KOPT-K1 (cell line): ENCODE measurements around the gene AADACL2.
"Not testable (repeated sequence)": the region's sequence is repeated elsewhere in the genome, so short reads cannot be mapped to it uniquely, and the experiment has no call there.

ENCODE experiments used
- H3K27ac ChIP-seq: fragments of 200-600 bp; sonication (generic); 2 replicates; pipeline ENCODE4 v1.5.1; 2016; ENCODE audit warnings: antibody characterized with exemption, mild to moderate bottlenecking, low read depth, low read length; ENCODE audit not compliant: poor library complexity, severe bottlenecking
- H3K36me3 ChIP-seq: fragments of 200-600 bp; sonication (generic); 2 replicates; pipeline ENCODE4 v1.5.1; 2017; ENCODE audit warnings: antibody characterized with exemption, mild to moderate bottlenecking, low read length, moderate library complexity; ENCODE audit not compliant: insufficient read depth
- H3K9me3 ChIP-seq: fragments of 200-600 bp; sonication (generic); 2 replicates; pipeline ENCODE4 v1.5.1; 2017; ENCODE audit warnings: antibody characterized with exemption, low read length, mild to moderate bottlenecking; ENCODE audit not compliant: insufficient read depth, poor library complexity, severe bottlenecking

Gene AADACL2

DNA sequence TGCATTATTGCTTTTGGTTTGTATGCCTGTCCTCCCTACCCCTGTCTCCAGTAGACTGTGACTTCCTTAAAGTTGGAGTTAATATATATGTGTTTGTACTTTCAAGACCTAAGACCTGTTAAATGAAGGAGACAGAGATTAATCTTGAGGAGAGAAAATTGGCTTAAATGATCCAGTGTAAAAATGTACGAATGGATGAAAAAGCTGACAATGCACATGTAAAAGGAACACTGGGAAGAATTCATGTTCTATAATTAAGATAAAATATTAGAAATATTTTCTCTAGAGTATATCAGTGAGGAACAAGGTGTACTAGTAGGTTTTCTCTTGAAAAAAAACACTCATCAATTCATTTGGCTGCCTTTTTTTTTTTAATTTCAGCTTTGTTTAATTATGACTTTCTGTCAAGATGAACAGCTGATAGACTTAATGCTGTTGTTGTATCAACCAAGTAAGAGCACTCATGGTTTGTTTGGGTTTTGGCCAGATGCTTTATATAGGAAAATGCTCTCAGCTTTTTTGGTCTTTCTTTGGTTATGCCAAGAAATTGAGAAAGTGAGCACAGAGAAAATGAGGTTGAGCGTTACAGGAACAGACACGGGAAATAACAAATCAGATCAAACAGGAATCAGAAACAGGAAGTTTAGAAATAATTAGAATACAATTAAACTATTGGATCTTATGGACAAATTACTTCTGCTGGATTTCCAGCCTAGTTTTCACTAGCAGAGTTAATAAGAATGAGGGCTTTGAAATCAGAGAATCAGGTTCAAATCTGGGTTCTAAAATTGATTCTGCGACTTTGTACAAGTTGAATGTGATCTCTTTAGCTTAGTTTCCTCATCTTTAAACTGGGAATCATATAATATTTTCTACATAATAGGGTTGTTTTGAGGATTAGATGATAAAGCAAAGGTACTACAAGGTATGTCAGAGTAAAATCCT is 41.9 kb downstream of the AADACL2 start:
- no peak overlapping the region for H3K27ac ChIP-seq
- no peaks in the 10 kb centered on the region for H3K36me3 ChIP-seq
- no peaks in the 10 kb centered on the region for H3K9me3 ChIP-seq

GRCh38 chr3:151776259-151776740 is 42.6 kb downstream of the AADACL2 start:
- Histone ChIP-seq H3K9me3 (no peaks in the 10 kb centered on the region), H3K36me3 (no peaks in the 10 kb centered on the region), H3K27ac (no peak overlapping the region)

- H3K36me3 ChIP-seq = no peaks in the 10 kb centered on the region
- H3K27ac ChIP-seq = no peak overlapping the region
- H3K9me3 ChIP-seq = no peaks in the 10 kb centered on the region
Measured at GRCh38 chr3:151777880-151778279, 44.2 kb downstream of the AADACL2 start.

DNA sequence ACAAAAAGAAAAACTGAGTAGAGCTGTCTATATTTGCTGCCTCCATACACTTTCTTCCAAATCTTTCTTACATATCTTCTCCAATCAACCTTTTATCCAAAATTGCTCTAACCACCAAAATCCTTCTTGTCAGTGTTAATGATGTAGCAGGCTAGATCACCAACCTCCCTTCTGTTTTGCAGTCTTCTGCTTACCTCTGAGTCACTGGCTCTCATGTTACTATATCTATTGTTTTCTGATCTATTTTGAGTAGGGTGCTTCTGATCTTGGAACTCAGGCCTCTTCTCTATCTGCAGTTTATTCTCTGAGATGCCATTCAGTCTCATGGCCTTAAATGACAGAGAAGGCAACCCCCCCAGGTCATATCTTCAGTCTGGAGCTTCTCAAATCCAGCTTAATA is 53.9 kb downstream of the AADACL2 start:
- no peak overlapping the region for H3K27ac ChIP-seq
- no peaks in the 10 kb centered on the region for H3K9me3 ChIP-seq

DNA sequence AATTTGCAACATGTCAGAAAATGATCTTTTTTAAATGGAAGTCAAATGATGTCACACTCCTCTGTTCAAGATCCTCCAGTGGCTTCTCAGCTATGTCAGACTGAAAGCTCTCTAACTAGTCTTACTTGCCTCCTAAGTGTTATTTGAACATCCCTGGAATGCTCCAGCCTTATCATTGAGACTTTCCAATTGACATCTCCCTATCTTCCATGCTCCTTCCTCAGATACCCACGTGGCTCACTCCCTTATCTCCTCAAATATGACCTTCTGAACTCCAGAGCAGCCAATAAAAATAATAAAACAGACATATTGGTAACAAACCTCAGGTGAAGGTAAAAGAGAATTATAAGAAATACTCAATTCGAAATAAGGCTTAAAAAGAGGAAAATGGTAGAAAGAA is 54.7 kb downstream of the AADACL2 start:
- Histone ChIP-seq H3K27ac (no peak overlapping the region), H3K9me3 (no peaks in the 10 kb centered on the region), H3K36me3 (no peaks in the 10 kb centered on the region)

More for the DNA sequence above, 53.9 kb downstream of the AADACL2 start:
- H3K36me3 ChIP-seq = no peaks in the 10 kb centered on the region

GRCh38 chr3:151789853-151790463 is 56.2 kb downstream of the AADACL2 start:
- H3K27ac ChIP-seq = no peak overlapping the region
- H3K36me3 ChIP-seq = no peaks in the 10 kb centered on the region
- no peaks in the 10 kb centered on the region for H3K9me3 ChIP-seq

DNA sequence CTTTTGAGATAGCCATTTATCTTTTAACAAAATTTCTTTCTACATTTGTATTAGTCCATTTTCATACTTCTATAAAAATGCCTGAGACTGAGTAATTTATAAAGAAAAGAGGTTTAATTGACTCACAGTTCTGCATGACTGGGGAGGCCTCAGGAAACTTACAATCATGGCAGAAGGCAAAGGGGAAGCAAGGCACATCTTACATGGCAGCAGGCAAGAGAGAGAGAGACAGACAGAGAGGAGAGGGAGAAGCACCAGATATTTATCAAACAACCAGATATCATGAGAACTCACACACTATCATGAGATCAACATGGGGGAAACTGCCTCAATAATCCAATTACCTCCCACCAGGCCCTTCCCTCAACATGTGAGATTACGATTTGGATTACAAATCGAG is 57.0 kb downstream of the AADACL2 start:
- not testable (repeated sequence) for H3K27ac ChIP-seq, H3K9me3 ChIP-seq, H3K36me3 ChIP-seq

DNA sequence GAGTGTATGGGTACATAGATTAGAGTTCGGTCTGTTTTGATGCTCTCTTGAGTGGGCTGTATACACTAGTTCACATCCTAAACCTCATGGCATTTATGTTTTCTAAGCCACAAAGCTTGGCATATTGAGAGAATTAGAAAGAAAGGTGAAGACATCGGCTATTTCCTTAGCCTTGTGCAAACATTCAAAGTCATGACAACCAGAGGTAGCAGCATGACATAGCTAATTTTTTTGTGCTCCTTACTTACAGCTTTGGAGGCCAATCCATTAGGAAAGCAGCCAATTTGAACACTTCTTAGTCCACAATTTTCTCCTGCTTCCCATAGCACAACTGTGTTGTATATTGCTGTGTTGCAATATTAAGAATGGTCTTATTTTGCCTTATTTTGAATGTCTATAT is 58.7 kb downstream of the AADACL2 start:
- Histone ChIP-seq H3K36me3 (no peaks in the 10 kb centered on the region), H3K27ac (no peak overlapping the region)

DNA sequence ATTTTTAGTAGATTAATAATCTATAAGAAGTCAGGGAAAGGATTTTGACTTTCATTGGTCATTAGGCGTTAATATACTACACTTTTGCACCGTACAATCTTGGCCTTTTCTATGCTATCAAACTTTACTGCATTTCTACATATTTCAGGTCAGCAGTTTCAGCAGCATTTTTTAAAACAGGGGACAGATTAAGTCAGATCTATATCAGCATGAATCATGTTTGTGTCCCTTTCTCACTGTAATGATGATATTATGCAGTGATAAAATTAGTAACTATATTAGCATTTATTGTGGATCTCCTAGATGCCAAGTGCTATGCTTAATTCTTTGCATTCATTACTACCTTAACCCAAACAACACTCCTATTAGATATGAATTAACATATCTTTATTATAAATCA is 59.9 kb downstream of the AADACL2 start:
- H3K27ac ChIP-seq = no peak overlapping the region
- no peaks in the 10 kb centered on the region for H3K9me3 ChIP-seq
- no peaks in the 10 kb centered on the region for H3K36me3 ChIP-seq

More for the DNA sequence above, 58.7 kb downstream of the AADACL2 start:
- H3K9me3 ChIP-seq = no peaks in the 10 kb centered on the region

DNA sequence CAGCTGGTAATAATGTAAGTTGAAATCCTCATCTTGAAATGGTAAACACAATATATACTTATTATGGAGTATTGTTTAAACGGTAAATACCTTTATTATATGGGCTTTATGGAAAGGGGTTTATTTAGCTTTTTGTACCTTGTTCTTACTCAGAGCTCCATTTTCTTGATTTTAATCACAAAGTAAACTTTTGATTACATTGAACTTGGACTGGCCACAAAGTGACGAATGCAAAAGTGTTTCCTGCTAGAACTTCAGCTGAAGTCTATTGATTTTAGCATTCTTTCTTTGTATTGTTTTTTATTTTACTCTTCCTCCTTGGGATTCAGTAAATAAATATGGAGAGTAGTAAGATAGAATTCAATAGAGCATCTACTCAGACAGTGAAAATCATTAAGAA is 60.4 kb downstream of the AADACL2 start:
- Histone ChIP-seq H3K27ac (no peak overlapping the region), H3K9me3 (no peaks in the 10 kb centered on the region), H3K36me3 (no peaks in the 10 kb centered on the region)

DNA sequence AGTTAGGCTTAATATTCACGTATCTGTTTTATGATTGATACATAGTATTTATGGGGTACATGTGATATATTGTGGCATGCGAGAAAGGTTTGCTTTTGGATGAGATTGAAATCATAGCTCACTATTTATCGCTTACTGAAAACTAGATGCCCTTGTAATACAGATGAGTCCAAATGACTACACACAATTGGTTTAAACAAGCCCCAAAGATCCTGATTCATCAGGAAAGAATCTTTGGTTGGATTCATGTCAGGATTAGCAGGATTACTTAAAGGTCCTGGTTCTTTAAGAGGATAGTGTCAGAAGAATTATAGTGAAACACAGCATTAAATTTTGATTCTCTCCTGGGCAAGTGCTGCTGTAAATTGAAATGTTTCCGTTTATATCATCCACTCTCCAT is 61.5 kb downstream of the AADACL2 start:
- H3K27ac ChIP-seq = no peak overlapping the region
- H3K36me3 ChIP-seq = no peaks in the 10 kb centered on the region
- H3K9me3 ChIP-seq = no peaks in the 10 kb centered on the region

GRCh38 chr3:151796105-151796680 is 62.5 kb downstream of the AADACL2 start:
- H3K27ac ChIP-seq = no peak overlapping the region
- H3K36me3 ChIP-seq = no peaks in the 10 kb centered on the region
- H3K9me3 ChIP-seq = no peaks in the 10 kb centered on the region

GRCh38 chr3:151798466-151798865 is 64.7 kb downstream of the AADACL2 start:
- H3K36me3 ChIP-seq = no peaks in the 10 kb centered on the region
- no peak overlapping the region for H3K27ac ChIP-seq
- H3K9me3 ChIP-seq = no peaks in the 10 kb centered on the region

DNA sequence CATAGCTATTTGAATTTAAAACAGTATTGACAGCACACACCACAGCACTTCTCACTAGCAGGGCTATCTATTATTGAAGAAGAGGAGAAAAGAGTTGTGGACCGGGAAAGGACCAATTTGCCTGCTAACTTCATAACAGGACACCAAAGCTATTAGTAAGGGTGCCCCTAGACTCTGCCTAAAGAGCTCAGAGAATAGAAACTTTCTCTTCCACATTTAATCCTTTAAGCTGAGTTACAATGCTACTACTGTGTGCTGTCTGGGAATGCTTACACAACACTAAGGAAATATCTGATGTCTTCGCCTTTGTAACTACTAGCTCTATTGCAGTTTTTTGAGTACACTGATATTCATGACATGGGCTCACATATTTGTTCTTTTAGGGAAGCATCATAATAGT is 66.7 kb downstream of the AADACL2 start:
- Histone ChIP-seq H3K36me3 (no peaks in the 10 kb centered on the region), H3K27ac (no peak overlapping the region), H3K9me3 (no peaks in the 10 kb centered on the region)

DNA sequence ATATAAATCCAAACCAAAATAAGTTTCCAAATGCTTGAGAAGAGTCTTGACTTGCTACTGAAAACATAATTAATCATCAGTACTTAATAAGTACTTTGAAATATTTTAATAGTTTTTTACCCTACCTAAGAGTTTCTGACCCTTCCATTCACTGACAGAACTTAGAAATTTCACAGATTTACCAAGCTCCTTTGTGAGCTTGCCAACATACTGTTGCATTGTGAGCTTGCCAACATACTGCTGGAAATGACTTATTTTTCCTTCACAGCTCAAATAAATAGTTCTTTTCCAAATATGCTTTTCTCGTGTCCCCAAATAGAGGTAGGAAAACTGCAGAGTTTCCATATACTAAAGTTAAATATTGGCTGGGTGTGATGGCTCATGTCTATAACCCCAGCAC is 70.5 kb downstream of the AADACL2 start:
- H3K27ac ChIP-seq = no peak overlapping the region
- H3K9me3 ChIP-seq = peaks cover 20% of the 10 kb centered on the region
- H3K36me3 ChIP-seq = no peaks in the 10 kb centered on the region
